PC-9 (cell line): ENCODE data around the gene DUSP10. TPM values are rescaled to one million over a fixed set of nuclear protein-coding genes. Genes with fewer than 3 reads are reported as not detected.

Experiments
- BruUV-seq: library from RNA; stranded (reverse); fragments of 400-500 nt; replicated peaks from 2 replicates; lab custom pipeline; 2021; lab: Mats Ljungman, UMichigan
- CTCF ChIA-PET: fragments of 300-600 bp; sonication (Branson Sonifier 250); formaldehyde crosslinking; loops from one replicate; lab custom pipeline; 2022; ENCODE audit warnings: antibody characterized with exemption; lab: Charles Lee
- POLR2A ChIA-PET: fragments of 300-600 bp; sonication (Branson Sonifier 250); formaldehyde crosslinking; loops from one replicate; lab custom pipeline; 2022; ENCODE audit warnings: antibody characterized with exemption; ENCODE audit not compliant: unreplicated experiment; lab: Charles Lee
- DNase-seq, 2 experiments: peaks; one replicate each; pipeline versions ENCODE4 v3.0.0 to v3.0.0-alpha.2; 2015 to 2022; ENCODE audit warnings: mixed read lengths in 1 of 2
- H2AFZ ChIP-seq: fragments of 200-600 bp; sonication (generic); 2 replicates; pipeline ENCODE4 v1.8.1; 2017; ENCODE audit warnings: antibody characterized with exemption
- H3F3A ChIP-seq: fragments of 200-600 bp; sonication (generic); 2 replicates; pipeline ENCODE4 v1.8.1; 2017; ENCODE audit warnings: antibody characterized with exemption, mild to moderate bottlenecking, low read depth; ENCODE audit not compliant: insufficient read depth
- H3K27ac ChIP-seq: fragments of 200-600 bp; sonication (generic); 2 replicates; pipeline ENCODE4 v1.6.1; 2016; ENCODE audit warnings: mixed run types
- H3K27me3 ChIP-seq: fragments of 200-600 bp; sonication (generic); 2 replicates; pipeline ENCODE4 v1.6.1; 2016; ENCODE audit warnings: low read depth, mixed run types; ENCODE audit not compliant: insufficient read depth
- H3K36me3 ChIP-seq: fragments of 200-600 bp; sonication (generic); 2 replicates; pipeline ENCODE4 v1.6.1; 2016; ENCODE audit warnings: low read depth, mixed run types
- H3K4me1 ChIP-seq: fragments of 200-600 bp; sonication (generic); replicated peaks from 2 replicates; pipeline ENCODE4 v1.6.1; 2016; ENCODE audit warnings: mixed run types; ENCODE audit not compliant: insufficient read depth
- H3K4me2 ChIP-seq: fragments of 200-600 bp; sonication (generic); 2 replicates; pipeline ENCODE4 v1.6.1; 2017; ENCODE audit warnings: mixed run types
- H3K4me3 ChIP-seq: fragments of 200-600 bp; sonication (generic); 2 replicates; pipeline ENCODE4 v1.6.1; 2016; ENCODE audit warnings: mixed run types
- H3K79me2 ChIP-seq: fragments of 200-600 bp; sonication (generic); 2 replicates; pipeline ENCODE4 v1.6.1; 2017; ENCODE audit warnings: low read depth, mixed run types
- H3K9me2 ChIP-seq: fragments of 200-600 bp; sonication (generic); 2 replicates; pipeline ENCODE4 v1.8.1; 2017; ENCODE audit warnings: mild to moderate bottlenecking; ENCODE audit not compliant: insufficient read depth
- H3K9me3 ChIP-seq: fragments of 200-600 bp; sonication (generic); 2 replicates; pipeline ENCODE4 v1.8.1; 2016; ENCODE audit warnings: low read depth; ENCODE audit not compliant: insufficient read depth
- H4K20me1 ChIP-seq: fragments of 200-600 bp; sonication (generic); 2 replicates; pipeline ENCODE4 v1.8.1; 2017; ENCODE audit not compliant: insufficient read depth
- EZH2 ChIP-seq: fragments of 200-600 bp; sonication (generic); IDR thresholded peaks from 2 replicates; pipeline ENCODE4 v1.8.0; 2017; ENCODE audit warnings: antibody characterized with exemption, low read depth
- intact Hi-C: fragments of 100-400 bp; cut with micrococcal nuclease; formaldehyde crosslinking; loops from one replicate; pipeline ENCODE4 v1.10.0; 2022; ENCODE audit not compliant: unreplicated experiment
- total RNA-seq: library from RNA; stranded (reverse); gene quantifications from 2 replicates; pipeline ENCODE4 v1.2.3, GENCODE V29; 2021
- TF ChIP-seq, protein P1 (sequence below): fragments of 200-600 bp; sonication (generic); conservative IDR thresholded peaks from 2 replicates; pipeline ENCODE4 v1.6.1; 2017; ENCODE audit warnings: mixed run types, antibody characterized with exemption, mild to moderate bottlenecking, moderate library complexity

DUSP10 gene
- total RNA-seq, 1 experiment from 2014 or later: 7.0 TPM

DNA sequence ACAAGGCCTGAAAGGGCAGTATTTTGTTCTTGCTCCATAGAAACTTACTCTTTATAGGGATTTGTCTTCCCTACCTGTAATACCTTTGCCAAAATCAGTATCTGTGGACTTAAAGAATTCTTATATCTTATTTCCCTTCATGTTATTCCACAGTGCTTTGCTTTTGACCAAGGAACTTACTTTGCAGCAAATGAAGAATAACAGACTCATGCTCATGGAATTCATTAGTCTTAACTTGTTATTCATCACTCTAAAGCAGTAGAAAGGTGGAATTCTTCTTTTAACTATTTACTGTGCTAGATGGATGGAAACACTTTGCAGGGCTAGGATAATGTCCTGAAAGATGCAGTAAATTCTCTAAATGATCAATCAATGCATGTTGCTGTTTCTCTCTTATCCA, 45.9 kb downstream of the DUSP10 start:
- DNase-seq: no peak
- H3F3A ChIP-seq: no peaks in the 10 kb centered on the region
- H3K27me3 ChIP-seq: no peaks in the 10 kb centered on the region
- H4K20me1 ChIP-seq: no peaks in the 10 kb centered on the region
- no peaks in the 10 kb centered on the region for H3K36me3 ChIP-seq
- CTCF ChIA-PET: no interaction called here
- H3K9me3 ChIP-seq: no peaks in the 10 kb centered on the region
- no peak overlapping the region for H3K4me2 ChIP-seq
- H3K9me2 ChIP-seq: no peaks in the 10 kb centered on the region
- BruUV-seq: no TSS peak
- intact Hi-C loops: no loop called here
- TF ChIP-seq EZH2: no peak
- TF ChIP-seq, protein P1, sequence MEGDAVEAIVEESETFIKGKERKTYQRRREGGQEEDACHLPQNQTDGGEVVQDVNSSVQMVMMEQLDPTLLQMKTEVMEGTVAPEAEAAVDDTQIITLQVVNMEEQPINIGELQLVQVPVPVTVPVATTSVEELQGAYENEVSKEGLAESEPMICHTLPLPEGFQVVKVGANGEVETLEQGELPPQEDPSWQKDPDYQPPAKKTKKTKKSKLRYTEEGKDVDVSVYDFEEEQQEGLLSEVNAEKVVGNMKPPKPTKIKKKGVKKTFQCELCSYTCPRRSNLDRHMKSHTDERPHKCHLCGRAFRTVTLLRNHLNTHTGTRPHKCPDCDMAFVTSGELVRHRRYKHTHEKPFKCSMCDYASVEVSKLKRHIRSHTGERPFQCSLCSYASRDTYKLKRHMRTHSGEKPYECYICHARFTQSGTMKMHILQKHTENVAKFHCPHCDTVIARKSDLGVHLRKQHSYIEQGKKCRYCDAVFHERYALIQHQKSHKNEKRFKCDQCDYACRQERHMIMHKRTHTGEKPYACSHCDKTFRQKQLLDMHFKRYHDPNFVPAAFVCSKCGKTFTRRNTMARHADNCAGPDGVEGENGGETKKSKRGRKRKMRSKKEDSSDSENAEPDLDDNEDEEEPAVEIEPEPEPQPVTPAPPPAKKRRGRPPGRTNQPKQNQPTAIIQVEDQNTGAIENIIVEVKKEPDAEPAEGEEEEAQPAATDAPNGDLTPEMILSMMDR: no peak
- no peak overlapping the region for H3K27ac ChIP-seq
- POLR2A ChIA-PET: no interaction called here
- no peaks in the 10 kb centered on the region for H3K79me2 ChIP-seq
- no peaks in the 10 kb centered on the region for H3K4me1 ChIP-seq
- H3K4me3 ChIP-seq: no peak overlapping the region
- no peak overlapping the region for H2AFZ ChIP-seq

DNA sequence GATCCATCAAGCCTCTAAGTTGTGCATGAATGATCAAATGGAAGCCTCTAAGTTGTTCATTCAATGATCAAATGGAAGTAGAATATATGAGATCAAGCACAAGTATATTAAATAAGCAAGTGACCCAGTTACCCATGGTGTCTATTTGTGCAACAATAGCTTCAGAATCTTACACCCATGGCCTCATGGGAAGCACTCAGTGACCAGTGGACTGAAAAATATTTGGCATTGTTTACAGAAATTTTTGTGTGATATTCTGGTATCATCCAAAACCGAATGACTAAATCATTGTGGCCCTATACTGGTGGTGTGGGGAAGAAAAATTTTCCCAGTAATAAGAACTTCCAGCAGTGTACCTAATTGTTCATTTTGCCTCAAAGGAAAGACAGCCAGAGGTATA, 46.6 kb downstream of the DUSP10 start:
- no TSS peak for BruUV-seq

DNA sequence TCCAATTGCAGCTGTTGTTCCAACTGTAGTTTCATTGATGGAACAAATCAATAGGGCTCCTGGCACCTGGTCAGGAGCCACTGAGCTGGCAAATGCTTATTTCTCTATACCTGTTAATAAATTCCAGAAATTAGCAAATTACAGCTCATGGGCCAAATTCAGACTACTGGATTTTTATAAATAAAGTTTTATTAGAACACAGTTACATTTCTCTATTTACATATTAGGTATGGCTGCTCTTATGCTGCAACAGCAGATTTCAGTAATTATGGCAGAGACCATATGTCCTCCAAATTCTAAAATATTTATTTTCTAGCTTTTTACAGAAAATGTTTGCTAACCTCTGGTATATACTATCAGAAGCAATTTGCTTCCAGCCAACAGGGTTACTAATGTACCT, 47.8 kb downstream of the DUSP10 start:
- H3K4me3 ChIP-seq: no peak overlapping the region
- no peaks in the 10 kb centered on the region for H3K36me3 ChIP-seq
- TF ChIP-seq, protein P1: no peak
- no peak for TF ChIP-seq EZH2
- ChIA-PET POLR2A (no interaction called here), CTCF (no interaction called here)
- no peaks in the 10 kb centered on the region for H3F3A ChIP-seq
- H3K27ac ChIP-seq: no peak overlapping the region
- intact Hi-C loops: no loop called here
- no peaks in the 10 kb centered on the region for H3K4me1 ChIP-seq
- no peak overlapping the region for H3K4me2 ChIP-seq
- H3K9me2 ChIP-seq: no peaks in the 10 kb centered on the region
- no peak for DNase-seq
- H3K27me3 ChIP-seq: no peaks in the 10 kb centered on the region
- H3K9me3 ChIP-seq: no peaks in the 10 kb centered on the region
- H3K79me2 ChIP-seq: no peaks in the 10 kb centered on the region
- no TSS peak for BruUV-seq
- H4K20me1 ChIP-seq: no peaks in the 10 kb centered on the region
- H2AFZ ChIP-seq: no peak overlapping the region

More for the DNA sequence above, 46.6 kb downstream of the DUSP10 start:
- no peak for DNase-seq
- Histone ChIP-seq H3K27ac (no peak overlapping the region), H4K20me1 (no peaks in the 10 kb centered on the region), H3K79me2 (no peaks in the 10 kb centered on the region), H3K4me1 (no peaks in the 10 kb centered on the region), H2AFZ (no peak overlapping the region), H3K4me3 (no peak overlapping the region), H3F3A (no peaks in the 10 kb centered on the region), H3K27me3 (no peaks in the 10 kb centered on the region), H3K36me3 (no peaks in the 10 kb centered on the region), H3K9me3 (no peaks in the 10 kb centered on the region), H3K4me2 (no peak overlapping the region), H3K9me2 (no peaks in the 10 kb centered on the region)
- TF ChIP-seq, protein P1: no peak
- no peak for TF ChIP-seq EZH2
- CTCF ChIA-PET: no interaction called here
- POLR2A ChIA-PET: no interaction called here
- intact Hi-C loops: no loop called here
